OCI-LY1 (cell line): ENCODE data around the gene S100A5.

Source experiments
- EZH2 ChIP-seq: fragments of 200-600 bp; sonication (generic), shearing (Covaris generic); IDR thresholded peaks from 2 replicates; pipeline ENCODE4 v1.8.0; 2017; ENCODE audit warnings: borderline replicate concordance, mixed run types, mild to moderate bottlenecking, antibody characterized with exemption, low read length, moderate library complexity, mixed read lengths
- TF ChIP-seq, protein P1 (sequence below): fragments of 200-600 bp; sonication (generic), shearing (Covaris generic); IDR thresholded peaks from 2 replicates; pipeline ENCODE4 v1.5.1; 2017; ENCODE audit warnings: mild to moderate bottlenecking, antibody characterized with exemption, low read length, moderate library complexity, mixed read lengths

DNA sequence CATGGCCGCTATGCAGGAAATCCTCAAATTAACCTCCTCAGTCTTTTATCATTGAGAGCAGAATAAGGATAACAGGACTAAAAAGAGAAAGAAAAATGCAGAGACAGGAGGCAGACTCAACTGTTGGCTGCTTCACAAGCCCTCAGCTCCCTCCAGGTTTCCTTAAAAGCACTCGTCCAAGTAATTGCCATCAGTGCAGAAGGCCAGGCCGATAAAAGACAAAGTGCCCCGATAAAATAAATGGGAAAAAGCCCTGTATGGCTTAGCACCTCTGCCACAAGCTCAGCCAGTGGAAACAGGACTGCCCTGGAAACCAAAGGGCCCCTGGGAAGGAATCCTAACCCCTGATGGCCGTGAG is 13.1 kb downstream of the S100A5 start:
- TF ChIP-seq, protein P1, sequence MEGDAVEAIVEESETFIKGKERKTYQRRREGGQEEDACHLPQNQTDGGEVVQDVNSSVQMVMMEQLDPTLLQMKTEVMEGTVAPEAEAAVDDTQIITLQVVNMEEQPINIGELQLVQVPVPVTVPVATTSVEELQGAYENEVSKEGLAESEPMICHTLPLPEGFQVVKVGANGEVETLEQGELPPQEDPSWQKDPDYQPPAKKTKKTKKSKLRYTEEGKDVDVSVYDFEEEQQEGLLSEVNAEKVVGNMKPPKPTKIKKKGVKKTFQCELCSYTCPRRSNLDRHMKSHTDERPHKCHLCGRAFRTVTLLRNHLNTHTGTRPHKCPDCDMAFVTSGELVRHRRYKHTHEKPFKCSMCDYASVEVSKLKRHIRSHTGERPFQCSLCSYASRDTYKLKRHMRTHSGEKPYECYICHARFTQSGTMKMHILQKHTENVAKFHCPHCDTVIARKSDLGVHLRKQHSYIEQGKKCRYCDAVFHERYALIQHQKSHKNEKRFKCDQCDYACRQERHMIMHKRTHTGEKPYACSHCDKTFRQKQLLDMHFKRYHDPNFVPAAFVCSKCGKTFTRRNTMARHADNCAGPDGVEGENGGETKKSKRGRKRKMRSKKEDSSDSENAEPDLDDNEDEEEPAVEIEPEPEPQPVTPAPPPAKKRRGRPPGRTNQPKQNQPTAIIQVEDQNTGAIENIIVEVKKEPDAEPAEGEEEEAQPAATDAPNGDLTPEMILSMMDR = no peak
- no peak for TF ChIP-seq EZH2
